ENCODE data around the gene TSC22D3. TPM values are rescaled to one million over a fixed set of nuclear protein-coding genes. Genes with fewer than 3 reads are reported as not detected.

Gene TSC22D3
- 100 to 1,000 TPM; 299 to 308 TPM for total RNA-seq
- 100 to 1,000 TPM; 117 to 447 TPM for polyA plus RNA-seq
- long read RNA-seq, donor 1, transcript TSC22D3-203 (3 exons, 2,266 nt), result minor isoform, 10 of 72 reads
- long read RNA-seq, donor 1, transcript TSC22D3-205 (3 exons, 1,812 nt), result minor isoform, 25 of 72 reads
- long read RNA-seq, donor 1, transcript TSC22D3-206 (3 exons, 2,027 nt), result major isoform, 32 of 72 reads
- long read RNA-seq, donor 1, partial matches to known transcripts, result 0 of 72 reads
- long read RNA-seq, donor 1, other reads (novel, unspliced or antisense), result 0 of 72 reads
- long read RNA-seq, donor 2, transcript TSC22D3-205 (3 exons, 1,812 nt), result minor isoform, 11 of 46 reads
- long read RNA-seq, donor 2, transcript TSC22D3-206 (3 exons, 2,027 nt), result major isoform, 23 of 46 reads
- long read RNA-seq, donor 2, transcript TSC22D3-203 (3 exons, 2,266 nt), result minor isoform, 10 of 46 reads
- long read RNA-seq, donor 2, partial matches to known transcripts, result 0 of 46 reads
- long read RNA-seq, donor 2, other reads (novel, unspliced or antisense), result 0 of 46 reads
- long read RNA-seq, donor 3, transcript TSC22D3-206 (3 exons, 2,027 nt), result minor isoform, 9 of 25 reads
- long read RNA-seq, donor 3, transcript TSC22D3-205 (3 exons, 1,812 nt), result major isoform, 12 of 25 reads
- long read RNA-seq, donor 3, partial matches to known transcripts, result 0 of 25 reads
- long read RNA-seq, donor 3, other reads (novel, unspliced or antisense), result 0 of 25 reads
- long read RNA-seq, donor 4, transcript TSC22D3-205 (3 exons, 1,812 nt), result minor isoform, 7 of 26 reads
- long read RNA-seq, donor 4, transcript TSC22D3-206 (3 exons, 2,027 nt), result major isoform, 14 of 26 reads
- long read RNA-seq, donor 4, transcript TSC22D3-203 (3 exons, 2,266 nt), result minor isoform, 5 of 26 reads
- long read RNA-seq, donor 4, partial matches to known transcripts, result 0 of 26 reads
- long read RNA-seq, donor 4, other reads (novel, unspliced or antisense), result 0 of 26 reads
- long read RNA-seq, donor 5, transcript TSC22D3-205 (3 exons, 1,812 nt), result major isoform, 33 of 77 reads
- long read RNA-seq, donor 5, transcript TSC22D3-203 (3 exons, 2,266 nt), result minor isoform, 8 of 77 reads
- long read RNA-seq, donor 5, transcript TSC22D3-206 (3 exons, 2,027 nt), result minor isoform, 31 of 77 reads
- long read RNA-seq, donor 5, partial matches to known transcripts, result 0 of 77 reads
- long read RNA-seq, donor 5, other reads (novel, unspliced or antisense), result 0 of 77 reads

- peak; percentile 77 to 80 (median 78) for DNase-seq
- 2 to 28% methylated on average over 28 to 59 of the region's 59 CpGs for WGBS, 2 donors
- Histone ChIP-seq H3K4me1 (ENCODE audit: control insufficient read depth in 5 of 5, insufficient read depth in 5 of 5, low read length in 5 of 5) (peaks cover 0 to 12% (median 0%) of the 10 kb centered on the region in 5 donors), H3K36me3 (ENCODE audit: control insufficient read depth in 4 of 4, insufficient read depth in 4 of 4, low read length in 4 of 4) (no peaks in the 10 kb centered on the region), H3K9me3 (ENCODE audit: control insufficient read depth in 4 of 4, insufficient read depth in 3 of 4, low read length in 3 of 4) (peaks cover 0 to 5% (median 0%) of the 10 kb centered on the region in 4 donors), H3K4me3 (peak within 1 kb of the TSS; percentile 30), H3K27me3 (ENCODE audit: control insufficient read depth in 3 of 3, insufficient read depth in 3 of 3, low read length in 2 of 3) (peaks cover 0 to 17% (median 6%) of the 10 kb centered on the region in 3 donors), H3K9ac (ENCODE audit: insufficient read depth in 1 of 2, low read length in 2 of 2) (no peak within 1 kb of the TSS), H3K27ac (ENCODE audit: low read depth in 1 of 2, low read length in 1 of 2) (peak within 1 kb of the TSS; percentile 63 to 89)
- peak; percentile 78 for ATAC-seq (ENCODE audit: insufficient read depth, low FRiP score)
- TF ChIP-seq CTCF (IDR thresholded peaks at IDR 0.05; ENCODE audit: control extremely low read depth, extremely low read depth), result no peak
Measured at GRCh38 chrX:107775734-107776511, at the start of gene TSC22D3. TSC22D3 (minus strand) TSS chrX:107775787; CDS start chrX:107775419, 368 bp downstream.

DNA sequence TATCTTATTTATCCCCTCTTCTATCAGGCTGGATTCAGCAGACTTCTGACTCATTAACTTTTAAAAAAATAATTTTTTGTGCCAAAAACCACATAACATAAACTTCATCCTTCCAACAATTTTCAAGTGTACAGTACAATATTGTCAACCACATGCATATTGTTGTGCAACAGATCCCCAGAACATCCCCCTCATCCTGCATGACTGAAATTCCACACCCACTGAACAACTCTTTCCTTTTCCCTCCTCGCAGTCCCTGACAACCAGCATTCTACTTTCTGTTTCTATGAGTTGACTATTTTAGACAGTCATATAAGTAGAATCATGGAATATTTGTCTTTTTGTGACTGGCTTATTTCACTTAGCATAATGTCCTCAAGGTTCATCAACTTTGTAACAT lies 47.9 kb upstream of the TSC22D3 start:
- no peaks in the 10 kb centered on the region for H3K36me3 ChIP-seq (ENCODE audit: control insufficient read depth in 4 of 4, insufficient read depth in 4 of 4, low read length in 4 of 4)
- TF ChIP-seq CTCF (IDR thresholded peaks at IDR 0.05; ENCODE audit: control extremely low read depth, extremely low read depth), result no peak
- peaks cover 0 to 10% (median 2%) of the 10 kb centered on the region in 4 donors for H3K9me3 ChIP-seq (ENCODE audit: control insufficient read depth in 4 of 4, insufficient read depth in 3 of 4, low read length in 3 of 4)
- H3K9ac ChIP-seq (ENCODE audit: insufficient read depth in 1 of 2, low read length in 2 of 2), result no peak overlapping the region
- peaks cover 0 to 4% (median 3%) of the 10 kb centered on the region in 3 donors for H3K27me3 ChIP-seq (ENCODE audit: control insufficient read depth in 3 of 3, insufficient read depth in 3 of 3, low read length in 2 of 3)
- H3K27ac ChIP-seq (ENCODE audit: low read depth in 1 of 2, low read length in 1 of 2), result no peak overlapping the region
- H3K4me3 ChIP-seq, result no peak overlapping the region
- 0 to 32% methylated on average over 1 of the region's 1 CpG for WGBS, 2 donors
- DNase-seq (peak; percentile 37 to 77 (median 72)), ATAC-seq (ENCODE audit: insufficient read depth, low FRiP score) (no peak)
- H3K4me1 ChIP-seq (ENCODE audit: control insufficient read depth in 5 of 5, insufficient read depth in 5 of 5, low read length in 5 of 5), result peaks cover 0 to 6% (median 0%) of the 10 kb centered on the region in 5 donors

- no peak for TF ChIP-seq CTCF (IDR thresholded peaks at IDR 0.05; ENCODE audit: control extremely low read depth, extremely low read depth)
Measured at GRCh38 chrX:107823042-107823441, 47.5 kb upstream of the TSC22D3 start.

More at GRCh38 chrX:107823042-107823441, 47.5 kb upstream of the TSC22D3 start:
- Histone ChIP-seq H3K9me3 (ENCODE audit: control insufficient read depth in 4 of 4, insufficient read depth in 3 of 4, low read length in 3 of 4) (peaks cover 0 to 10% (median 2%) of the 10 kb centered on the region in 4 donors), H3K4me1 (ENCODE audit: control insufficient read depth in 5 of 5, insufficient read depth in 5 of 5, low read length in 5 of 5) (peaks cover 0 to 6% (median 0%) of the 10 kb centered on the region in 5 donors), H3K9ac (ENCODE audit: insufficient read depth in 1 of 2, low read length in 2 of 2) (no peak overlapping the region), H3K27me3 (ENCODE audit: control insufficient read depth in 3 of 3, insufficient read depth in 3 of 3, low read length in 2 of 3) (peaks cover 0 to 4% (median 3%) of the 10 kb centered on the region in 3 donors), H3K27ac (ENCODE audit: low read depth in 1 of 2, low read length in 1 of 2) (no peak overlapping the region), H3K36me3 (ENCODE audit: control insufficient read depth in 4 of 4, insufficient read depth in 4 of 4, low read length in 4 of 4) (no peaks in the 10 kb centered on the region), H3K4me3 (no peak overlapping the region)
- WGBS, 2 donors, result 68 to 75% methylated on average over 2 of the region's 2 CpGs
- no peak for ATAC-seq (ENCODE audit: insufficient read depth, low FRiP score)
- no peak for DNase-seq
